ENCODE data around the gene NUDT16L1.

The NUDT16L1 gene

DNA sequence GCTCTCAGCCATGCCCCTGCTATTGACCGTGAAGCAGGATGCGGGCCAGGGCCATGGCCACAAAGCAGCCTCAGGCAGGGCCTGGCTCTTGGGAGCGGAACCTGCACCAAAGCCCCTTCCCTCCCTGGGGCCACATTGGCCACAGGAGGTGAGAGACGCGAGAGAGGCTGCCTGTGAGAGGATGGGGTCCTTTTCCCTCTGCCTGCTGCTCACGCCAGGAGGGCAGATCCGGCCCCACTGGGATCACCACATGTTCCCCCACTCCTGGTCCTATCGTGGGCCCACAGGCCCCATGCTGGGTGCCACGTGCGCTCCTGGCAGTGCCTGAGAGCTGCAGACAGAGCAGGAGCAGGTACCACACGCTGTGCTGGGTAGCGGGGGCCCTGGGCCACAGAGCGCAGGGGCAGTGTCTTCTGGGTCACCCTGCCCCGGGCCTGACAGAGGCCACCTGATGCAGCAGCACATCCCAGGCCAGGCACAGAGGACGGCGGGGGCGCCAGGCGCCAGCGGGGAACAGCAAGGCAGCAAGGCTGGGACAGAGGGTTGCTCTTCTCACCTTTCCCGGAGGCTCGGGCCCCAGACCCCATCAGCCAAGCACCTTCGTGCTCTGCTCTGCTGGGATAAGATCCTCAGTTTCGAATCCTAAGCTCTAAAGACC, 9.2 kb upstream of the NUDT16L1 start:
- 95 to 99% methylated on average over 22 to 23 of the region's 23 CpGs for WGBS, 2 experiments (ENCODE audit: insufficient coverage in 2 of 2)
- Histone ChIP-seq H3K4me1 (ENCODE audit: control insufficient read depth, insufficient read depth, low read length, poor library complexity, severe bottlenecking) (no peaks in the 10 kb centered on the region), H3K36me3 (ENCODE audit: control insufficient read depth, insufficient read depth, low read length) (peaks cover 83% of the 10 kb centered on the region), H3K9me3 (ENCODE audit: control insufficient read depth, low read length) (no peaks in the 10 kb centered on the region), H3K27ac (ENCODE audit: low read depth, low read length, severe bottlenecking) (no peak overlapping the region), H3K4me3 (ENCODE audit: extremely low read depth, insufficient read depth, low read length, poor library complexity, severe bottlenecking) (no peak overlapping the region)

GRCh38 chr16:4684763-4685162, 8.6 kb upstream of the NUDT16L1 start:
- no peak overlapping the region for H3K4me3 ChIP-seq (ENCODE audit: extremely low read depth, insufficient read depth, low read length, poor library complexity, severe bottlenecking)
- 98 to 99% methylated on average over 13 of the region's 13 CpGs for WGBS, 2 experiments (ENCODE audit: insufficient coverage in 2 of 2)

GRCh38 chr16:4685292-4685691, 8.1 kb upstream of the NUDT16L1 start:
- no peak overlapping the region for H3K4me3 ChIP-seq (ENCODE audit: extremely low read depth, insufficient read depth, low read length, poor library complexity, severe bottlenecking)
- H3K36me3 ChIP-seq (ENCODE audit: control insufficient read depth, insufficient read depth, low read length): peaks cover 78% of the 10 kb centered on the region
- no peak overlapping the region for H3K27ac ChIP-seq (ENCODE audit: low read depth, low read length, severe bottlenecking)
- no peaks in the 10 kb centered on the region for H3K4me1 ChIP-seq (ENCODE audit: control insufficient read depth, insufficient read depth, low read length, poor library complexity, severe bottlenecking)
- 95 to 98% methylated on average over 13 of the region's 13 CpGs for WGBS, 2 experiments (ENCODE audit: insufficient coverage in 2 of 2)
- H3K9me3 ChIP-seq (ENCODE audit: control insufficient read depth, low read length): no peaks in the 10 kb centered on the region

More at GRCh38 chr16:4684763-4685162, 8.6 kb upstream of the NUDT16L1 start:
- Histone ChIP-seq H3K9me3 (ENCODE audit: control insufficient read depth, low read length) (no peaks in the 10 kb centered on the region), H3K36me3 (ENCODE audit: control insufficient read depth, insufficient read depth, low read length) (peaks cover 83% of the 10 kb centered on the region), H3K27ac (ENCODE audit: low read depth, low read length, severe bottlenecking) (no peak overlapping the region), H3K4me1 (ENCODE audit: control insufficient read depth, insufficient read depth, low read length, poor library complexity, severe bottlenecking) (no peaks in the 10 kb centered on the region)

DNA sequence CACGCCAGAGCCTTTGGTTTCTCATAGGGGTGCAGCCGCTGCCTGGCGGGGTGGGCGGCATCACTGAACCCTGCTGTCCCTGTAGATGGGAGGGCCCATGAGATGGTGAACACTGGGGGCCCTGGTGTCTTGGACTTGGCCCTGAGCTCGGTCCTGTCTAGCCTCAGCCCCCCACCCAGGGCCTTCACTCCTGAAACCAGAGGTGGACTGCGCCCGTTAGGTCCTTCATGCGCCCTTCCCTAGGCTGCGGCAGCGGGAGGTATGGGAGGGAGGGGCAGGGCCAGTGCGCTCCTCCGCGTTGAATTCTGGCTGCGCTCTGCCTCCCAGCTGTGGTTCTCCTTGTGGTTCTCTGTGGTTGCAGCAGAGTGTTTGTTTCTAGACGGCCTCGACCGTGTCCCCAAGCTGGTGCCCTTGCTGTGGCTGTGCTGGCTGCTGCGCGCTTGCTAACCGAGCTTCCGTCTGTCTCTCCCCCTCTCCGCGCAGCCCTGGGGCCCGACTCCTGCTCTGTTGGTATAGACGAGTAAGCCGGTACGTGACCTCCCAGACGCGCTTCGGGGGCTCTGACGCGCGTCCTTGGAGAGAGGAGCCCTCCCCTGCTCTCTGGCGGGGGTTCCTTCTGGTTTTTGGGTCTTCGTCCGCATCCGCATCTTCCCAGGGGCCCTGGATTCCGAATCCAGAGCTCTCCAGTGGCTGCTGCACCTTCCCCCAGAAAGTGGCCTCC, 7.4 kb upstream of the NUDT16L1 start:
- Histone ChIP-seq H3K4me3 (ENCODE audit: extremely low read depth, insufficient read depth, low read length, poor library complexity, severe bottlenecking) (no peak overlapping the region), H3K9me3 (ENCODE audit: control insufficient read depth, low read length) (no peaks in the 10 kb centered on the region), H3K4me1 (ENCODE audit: control insufficient read depth, insufficient read depth, low read length, poor library complexity, severe bottlenecking) (no peaks in the 10 kb centered on the region), H3K36me3 (ENCODE audit: control insufficient read depth, insufficient read depth, low read length) (peaks cover 72% of the 10 kb centered on the region), H3K27ac (ENCODE audit: low read depth, low read length, severe bottlenecking) (no peak overlapping the region)
- 94 to 95% methylated on average over 24 to 37 of the region's 38 CpGs for WGBS, 2 experiments (ENCODE audit: insufficient coverage in 2 of 2)

DNA sequence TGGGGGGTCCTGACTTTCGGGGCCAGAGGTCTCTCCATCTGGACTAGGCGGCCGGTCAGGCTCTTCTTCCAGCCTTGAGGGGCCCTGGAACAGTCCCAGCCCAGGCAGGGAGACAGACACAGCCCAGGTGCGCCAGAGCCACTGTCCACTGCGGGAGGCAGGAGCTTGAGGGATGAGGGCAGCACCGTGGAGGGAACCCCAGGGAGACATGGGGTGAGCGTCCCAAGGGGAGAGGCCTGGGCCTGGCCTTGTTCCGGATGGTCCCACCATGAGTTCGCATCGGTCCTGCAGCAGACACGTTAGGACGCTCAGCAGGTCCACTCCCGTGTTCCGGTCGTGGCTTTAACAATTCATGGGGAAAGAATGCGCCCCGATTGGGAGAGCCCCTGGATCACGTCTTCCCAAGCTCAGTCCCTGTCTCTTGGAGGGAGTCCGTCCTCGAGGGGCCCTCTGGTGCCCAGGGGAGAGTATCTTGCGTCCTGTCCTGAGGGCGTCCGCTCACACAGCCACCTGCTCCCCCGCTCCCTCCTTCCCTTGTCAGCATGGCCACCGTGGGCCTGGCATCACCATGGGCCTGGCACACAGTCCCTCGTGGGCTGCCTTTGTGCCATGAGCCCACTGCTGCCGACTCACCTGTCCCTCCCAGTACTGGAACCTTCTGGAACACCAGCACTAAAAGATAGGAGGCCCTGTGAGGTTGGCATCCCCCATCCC, 6.7 kb upstream of the NUDT16L1 start:
- Histone ChIP-seq H3K27ac (ENCODE audit: low read depth, low read length, severe bottlenecking) (no peak overlapping the region), H3K4me1 (ENCODE audit: control insufficient read depth, insufficient read depth, low read length, poor library complexity, severe bottlenecking) (no peaks in the 10 kb centered on the region), H3K36me3 (ENCODE audit: control insufficient read depth, insufficient read depth, low read length) (peaks cover 66% of the 10 kb centered on the region), H3K4me3 (ENCODE audit: extremely low read depth, insufficient read depth, low read length, poor library complexity, severe bottlenecking) (no peak overlapping the region), H3K9me3 (ENCODE audit: control insufficient read depth, low read length) (no peaks in the 10 kb centered on the region)
- 92 to 93% methylated on average over 27 of the region's 27 CpGs for WGBS, 2 experiments (ENCODE audit: insufficient coverage in 2 of 2)

GRCh38 chr16:4687416-4687815, 5.9 kb upstream of the NUDT16L1 start:
- peaks cover 59% of the 10 kb centered on the region for H3K36me3 ChIP-seq (ENCODE audit: control insufficient read depth, insufficient read depth, low read length)
- 92 to 96% methylated on average over 5 of the region's 8 CpGs for WGBS, 2 experiments (ENCODE audit: insufficient coverage in 2 of 2)
- no peaks in the 10 kb centered on the region for H3K9me3 ChIP-seq (ENCODE audit: control insufficient read depth, low read length)
- no peak overlapping the region for H3K27ac ChIP-seq (ENCODE audit: low read depth, low read length, severe bottlenecking)
- peaks cover 4% of the 10 kb centered on the region for H3K4me1 ChIP-seq (ENCODE audit: control insufficient read depth, insufficient read depth, low read length, poor library complexity, severe bottlenecking)
- H3K4me3 ChIP-seq (ENCODE audit: extremely low read depth, insufficient read depth, low read length, poor library complexity, severe bottlenecking): no peak overlapping the region

- no peaks in the 10 kb centered on the region for H3K9me3 ChIP-seq (ENCODE audit: control insufficient read depth, low read length)
- WGBS, 2 experiments (ENCODE audit: insufficient coverage in 2 of 2): 90 to 92% methylated on average over 34 to 36 of the region's 39 CpGs
- H3K4me3 ChIP-seq (ENCODE audit: extremely low read depth, insufficient read depth, low read length, poor library complexity, severe bottlenecking): no peak overlapping the region
- peaks cover 56% of the 10 kb centered on the region for H3K36me3 ChIP-seq (ENCODE audit: control insufficient read depth, insufficient read depth, low read length)
- H3K4me1 ChIP-seq (ENCODE audit: control insufficient read depth, insufficient read depth, low read length, poor library complexity, severe bottlenecking): peaks cover 4% of the 10 kb centered on the region
- no peak overlapping the region for H3K27ac ChIP-seq (ENCODE audit: low read depth, low read length, severe bottlenecking)
These were observed 5.3 kb upstream of the NUDT16L1 start for GRCh38 chr16:4687946-4688673.

- Histone ChIP-seq H3K4me1 (ENCODE audit: control insufficient read depth, insufficient read depth, low read length, poor library complexity, severe bottlenecking) (peaks cover 4% of the 10 kb centered on the region), H3K36me3 (ENCODE audit: control insufficient read depth, insufficient read depth, low read length) (peaks cover 51% of the 10 kb centered on the region), H3K27ac (ENCODE audit: low read depth, low read length, severe bottlenecking) (no peak overlapping the region), H3K9me3 (ENCODE audit: control insufficient read depth, low read length) (no peaks in the 10 kb centered on the region), H3K4me3 (ENCODE audit: extremely low read depth, insufficient read depth, low read length, poor library complexity, severe bottlenecking) (no peak overlapping the region)
- 95 to 97% methylated on average over 9 to 21 of the region's 22 CpGs for WGBS, 2 experiments (ENCODE audit: insufficient coverage in 2 of 2)
These were observed 4.7 kb upstream of the NUDT16L1 start for GRCh38 chr16:4688674-4689045.

GRCh38 chr16:4689091-4689671, 4.2 kb upstream of the NUDT16L1 start:
- no peaks in the 10 kb centered on the region for H3K9me3 ChIP-seq (ENCODE audit: control insufficient read depth, low read length)
- H3K27ac ChIP-seq (ENCODE audit: low read depth, low read length, severe bottlenecking): no peak overlapping the region
- WGBS, 2 experiments (ENCODE audit: insufficient coverage in 2 of 2): 94% methylated on average over 21 of the region's 21 CpGs
- H3K4me1 ChIP-seq (ENCODE audit: control insufficient read depth, insufficient read depth, low read length, poor library complexity, severe bottlenecking): peaks cover 4% of the 10 kb centered on the region
- peaks cover 47% of the 10 kb centered on the region for H3K36me3 ChIP-seq (ENCODE audit: control insufficient read depth, insufficient read depth, low read length)
- no peak overlapping the region for H3K4me3 ChIP-seq (ENCODE audit: extremely low read depth, insufficient read depth, low read length, poor library complexity, severe bottlenecking)

All from mesodermal cell (in vitro differentiated cells).